ENCODE data around the gene BEAN1.

DNA sequence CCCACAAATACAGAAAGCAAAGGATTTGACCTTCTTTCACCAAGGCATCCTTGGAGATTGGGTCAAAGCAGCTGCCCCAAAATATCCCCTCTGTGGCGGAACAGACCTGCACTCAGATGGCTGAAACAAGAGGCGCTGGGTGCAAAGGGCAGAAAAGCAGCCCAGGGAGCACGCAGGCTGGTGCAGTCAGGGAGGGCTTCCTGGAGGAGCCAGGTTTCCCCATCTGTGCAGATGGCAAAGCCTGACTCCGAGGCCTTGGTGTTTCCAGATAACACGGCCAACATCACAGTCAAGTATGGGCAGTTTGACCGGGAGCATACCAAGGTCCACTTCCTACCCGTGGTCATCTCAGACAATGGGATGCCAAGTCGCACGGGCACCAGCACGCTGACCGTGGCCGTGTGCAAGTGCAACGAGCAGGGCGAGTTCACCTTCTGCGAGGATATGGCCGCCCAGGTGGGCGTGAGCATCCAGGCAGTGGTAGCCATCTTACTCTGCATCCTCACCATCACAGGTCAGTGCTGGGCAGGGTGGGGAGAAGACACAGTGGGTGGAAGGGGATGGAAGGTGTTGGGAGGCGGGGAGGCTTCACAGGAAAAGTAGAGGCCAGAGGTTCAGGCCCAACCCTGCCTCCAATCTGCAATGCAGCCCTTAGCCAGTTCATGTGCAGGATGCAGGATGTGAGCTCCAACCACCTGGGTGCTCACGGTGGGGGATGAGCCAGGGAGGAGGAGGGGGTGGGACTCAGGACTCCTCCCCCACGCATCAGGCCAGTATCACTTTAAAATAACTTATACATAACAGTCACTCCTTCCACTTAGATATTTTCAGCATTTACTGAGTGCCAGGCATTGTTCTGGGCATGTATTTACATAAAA lies 26.4 kb upstream of the BEAN1 start:
- TF ChIP-seq, protein P1, sequence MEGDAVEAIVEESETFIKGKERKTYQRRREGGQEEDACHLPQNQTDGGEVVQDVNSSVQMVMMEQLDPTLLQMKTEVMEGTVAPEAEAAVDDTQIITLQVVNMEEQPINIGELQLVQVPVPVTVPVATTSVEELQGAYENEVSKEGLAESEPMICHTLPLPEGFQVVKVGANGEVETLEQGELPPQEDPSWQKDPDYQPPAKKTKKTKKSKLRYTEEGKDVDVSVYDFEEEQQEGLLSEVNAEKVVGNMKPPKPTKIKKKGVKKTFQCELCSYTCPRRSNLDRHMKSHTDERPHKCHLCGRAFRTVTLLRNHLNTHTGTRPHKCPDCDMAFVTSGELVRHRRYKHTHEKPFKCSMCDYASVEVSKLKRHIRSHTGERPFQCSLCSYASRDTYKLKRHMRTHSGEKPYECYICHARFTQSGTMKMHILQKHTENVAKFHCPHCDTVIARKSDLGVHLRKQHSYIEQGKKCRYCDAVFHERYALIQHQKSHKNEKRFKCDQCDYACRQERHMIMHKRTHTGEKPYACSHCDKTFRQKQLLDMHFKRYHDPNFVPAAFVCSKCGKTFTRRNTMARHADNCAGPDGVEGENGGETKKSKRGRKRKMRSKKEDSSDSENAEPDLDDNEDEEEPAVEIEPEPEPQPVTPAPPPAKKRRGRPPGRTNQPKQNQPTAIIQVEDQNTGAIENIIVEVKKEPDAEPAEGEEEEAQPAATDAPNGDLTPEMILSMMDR (conservative IDR thresholded peaks at IDR 0.05 in 1 of 2, IDR thresholded peaks at IDR 0.05 in 1 of 2; ENCODE audit: low read depth in 1 of 2, low read length in 2 of 2): no peak
- no peak for TF ChIP-seq EZH2 (IDR thresholded peaks at IDR 0.05; ENCODE audit: low read length, missing control alignments)

Measured in fibroblast of lung (primary cell).